GM19023 (cell line): ENCODE results near the gene LYPD8.

Experiments
- ATAC-seq: cut with Tn5 transposase; IDR thresholded peaks from one replicate; pipeline ENCODE4 v1.9.1; 2021; ENCODE audit warnings: mild to moderate bottlenecking, moderate library complexity; ENCODE audit not compliant: unreplicated experiment

Gene LYPD8

DNA sequence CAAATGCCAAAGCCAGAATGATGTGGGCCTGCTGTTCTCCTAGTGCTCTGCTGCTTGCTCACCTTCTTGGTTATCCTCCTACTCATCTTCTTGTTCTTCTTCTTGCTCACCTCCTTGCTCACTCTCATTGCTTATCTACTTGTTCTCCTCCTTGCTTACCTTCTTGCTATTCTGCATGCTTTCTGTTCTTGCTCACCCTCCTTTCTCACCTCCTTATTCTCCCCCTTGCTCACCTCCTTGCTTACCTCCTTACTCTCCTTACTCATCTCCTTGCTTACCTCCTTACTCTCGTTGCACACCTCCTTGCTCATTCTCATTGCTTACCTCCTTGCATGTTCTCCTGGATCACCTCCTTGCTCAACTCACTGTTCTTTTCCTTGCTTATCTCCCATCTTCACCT is 52.8 kb downstream of the LYPD8 start, which contains the start of gene OR14I1:
TSS of gene OR14I1 (minus strand) at position 53 of the 400 bp plus-strand sequence.
- no peak for ATAC-seq

DNA sequence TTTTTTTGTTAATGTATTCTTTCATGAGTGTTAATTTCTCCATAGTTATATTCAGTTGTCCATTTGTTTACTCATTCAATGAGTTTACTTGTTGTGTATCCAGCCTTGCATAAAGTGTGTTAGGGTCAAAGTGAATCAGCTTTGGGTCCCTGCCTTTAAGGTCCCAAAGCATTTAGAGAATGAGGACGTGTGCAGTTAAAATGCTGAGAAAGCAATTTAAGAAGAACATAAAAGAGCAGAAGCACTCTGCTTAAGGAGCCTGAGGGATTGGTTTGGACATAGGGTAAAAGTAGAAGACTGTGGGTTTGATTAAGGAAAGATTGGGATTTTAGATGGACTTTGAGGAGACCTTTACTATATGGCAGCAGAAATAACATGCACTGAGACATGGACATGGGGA is 56.5 kb downstream of the LYPD8 start:
- no peak for ATAC-seq

DNA sequence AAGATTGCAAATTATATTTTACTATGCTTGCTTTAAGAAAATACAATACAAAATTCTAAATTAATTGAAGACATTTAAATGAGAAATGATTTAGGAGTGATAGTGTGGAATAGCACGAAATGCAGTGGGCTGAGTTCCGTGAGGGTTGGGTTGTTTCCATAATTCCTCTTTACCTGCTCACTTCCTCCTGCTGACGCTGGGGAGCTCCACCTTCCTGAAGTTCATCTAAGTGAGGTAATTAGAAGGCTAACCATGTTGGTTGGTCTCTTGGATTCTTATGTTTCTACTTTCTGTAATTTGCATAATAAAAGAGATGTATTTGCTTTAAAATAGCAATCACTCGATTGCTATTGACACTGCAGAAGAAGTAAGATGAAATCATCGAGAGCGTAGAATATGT is 57.7 kb downstream of the LYPD8 start:
- no peak for ATAC-seq

DNA sequence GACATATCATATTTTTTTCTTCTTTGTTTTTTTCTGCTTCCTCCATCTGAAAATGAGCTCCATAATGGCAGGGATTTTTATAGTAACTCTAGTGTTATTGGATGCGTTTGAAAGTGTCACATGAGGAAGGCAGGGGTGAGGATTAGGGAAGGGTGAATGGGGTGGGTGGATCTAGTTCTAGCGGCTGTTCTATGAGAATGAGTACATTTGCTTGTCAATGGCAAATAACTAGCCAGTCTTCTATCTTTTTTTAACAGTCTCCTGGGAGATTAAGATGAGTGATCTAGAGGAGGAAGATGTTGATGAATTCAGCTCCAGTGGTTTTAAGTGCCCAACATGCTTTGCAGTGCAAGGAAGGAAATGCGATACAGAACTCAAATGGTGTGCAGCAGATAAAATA is 58.8 kb downstream of the LYPD8 start:
- no peak for ATAC-seq

DNA sequence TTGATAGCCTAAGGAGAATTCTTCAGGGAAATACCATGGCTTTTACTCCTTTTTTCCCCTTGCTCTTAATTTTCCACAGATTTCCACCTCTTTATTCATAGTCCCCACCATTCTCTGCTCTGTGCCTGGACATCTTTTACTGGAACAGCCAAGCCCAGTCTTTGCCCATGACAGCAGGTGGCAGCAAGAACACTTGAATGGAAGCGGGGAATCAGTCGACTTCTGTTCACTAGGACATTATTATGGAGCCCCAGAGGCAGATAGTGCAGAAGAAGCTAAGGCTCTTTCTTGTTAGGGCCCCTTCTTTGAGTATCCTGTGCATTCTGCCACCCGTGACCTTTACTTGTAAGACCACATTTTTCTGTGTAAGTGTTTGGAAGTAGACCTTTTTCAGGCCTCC is 59.3 kb downstream of the LYPD8 start:
- ATAC-seq: no peak

DNA sequence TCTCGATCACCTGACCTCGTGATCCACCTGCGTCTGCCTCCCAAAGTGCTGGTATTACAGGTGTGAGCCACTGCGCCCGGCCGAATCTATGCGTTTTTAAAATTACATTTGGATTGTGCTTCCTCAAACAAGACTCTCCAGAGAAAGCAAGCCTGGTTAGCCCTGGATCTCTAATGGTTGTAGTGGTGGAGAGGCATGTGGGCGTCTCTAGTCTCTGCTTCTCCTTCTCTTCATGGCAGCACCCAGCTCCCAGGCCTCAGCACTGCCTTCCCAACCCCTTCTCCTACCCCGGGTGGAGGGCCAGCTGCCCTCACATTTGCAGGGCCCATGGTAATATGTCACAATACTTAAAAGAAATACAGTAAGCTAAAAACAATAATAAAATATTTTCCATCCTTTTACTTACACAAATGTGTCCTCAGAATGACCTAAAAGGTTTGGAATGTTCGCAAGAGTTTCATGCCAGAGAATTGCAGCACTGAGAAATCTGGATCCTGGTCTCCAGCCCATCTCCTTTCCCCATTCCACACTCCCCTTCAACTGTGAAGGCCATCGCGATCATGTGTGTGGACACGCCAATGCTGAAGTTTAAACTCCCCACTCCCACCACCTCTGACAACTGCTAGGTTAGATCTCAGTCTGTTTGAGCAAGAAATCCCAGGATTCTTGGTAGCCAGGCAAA is 60.0 kb downstream of the LYPD8 start:
- no peak for ATAC-seq

GRCh38 chr1:248691567-248692155 is 63.9 kb downstream of the LYPD8 start:
- ATAC-seq: no peak
